Lower leg skin (tissue), 3 donors: ENCODE data around the gene AIRE.

Experiments used
- CTCF ChIP-seq, 3 donors: fragments of 450-650 bp; IDR thresholded peaks; one replicate each; pipeline ENCODE4 v1.5.1; 2016; ENCODE audit warnings: antibody characterized with exemption in 3 of 3, mild to moderate bottlenecking in 3 of 3, moderate library complexity in 2 of 3
- POLR2A ChIP-seq, 2 donors: fragments of 450-650 bp; IDR thresholded peaks; one replicate each; pipeline ENCODE4 v1.6.1; 2016 to 2017; ENCODE audit warnings: antibody characterized with exemption in 2 of 2, mild to moderate bottlenecking in 1 of 2, moderate library complexity in 1 of 2

GRCh38 chr21:44312716-44313115, 27.0 kb downstream of the AIRE start:
- TF ChIP-seq CTCF (IDR thresholded peaks at IDR 0.05), result no peak
- no peak for TF ChIP-seq POLR2A (IDR thresholded peaks at IDR 0.05)
